ENCODE measurements around the gene ORAI3.

DNA sequence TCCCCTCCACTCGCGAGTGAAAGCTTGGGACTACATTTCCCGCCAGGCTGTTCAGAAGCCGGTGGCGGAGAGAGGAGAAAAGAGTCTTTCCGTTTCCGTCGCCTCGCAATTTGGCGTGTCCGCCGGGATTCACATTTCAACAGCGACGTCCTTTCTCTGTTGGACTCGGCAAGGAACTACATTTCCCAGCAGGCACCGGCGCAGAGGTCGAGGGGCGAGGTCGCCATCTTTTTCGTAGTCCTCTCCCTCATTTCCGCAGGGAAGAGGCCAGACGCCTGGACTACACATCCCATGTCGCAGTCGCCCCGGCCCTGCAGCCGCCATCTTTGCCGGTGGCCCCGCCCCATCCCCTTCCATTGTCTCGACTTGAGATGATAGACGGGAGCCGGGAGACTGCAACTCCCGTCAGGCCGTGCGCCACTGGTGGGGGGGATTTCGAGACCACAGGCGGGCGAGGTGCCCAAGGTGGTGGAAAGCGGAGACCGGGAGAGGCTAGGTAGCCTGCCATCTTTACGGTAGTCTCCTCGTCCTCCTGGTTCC lies 26.4 kb upstream of the ORAI3 start:
- TF ChIP-seq, protein P1, sequence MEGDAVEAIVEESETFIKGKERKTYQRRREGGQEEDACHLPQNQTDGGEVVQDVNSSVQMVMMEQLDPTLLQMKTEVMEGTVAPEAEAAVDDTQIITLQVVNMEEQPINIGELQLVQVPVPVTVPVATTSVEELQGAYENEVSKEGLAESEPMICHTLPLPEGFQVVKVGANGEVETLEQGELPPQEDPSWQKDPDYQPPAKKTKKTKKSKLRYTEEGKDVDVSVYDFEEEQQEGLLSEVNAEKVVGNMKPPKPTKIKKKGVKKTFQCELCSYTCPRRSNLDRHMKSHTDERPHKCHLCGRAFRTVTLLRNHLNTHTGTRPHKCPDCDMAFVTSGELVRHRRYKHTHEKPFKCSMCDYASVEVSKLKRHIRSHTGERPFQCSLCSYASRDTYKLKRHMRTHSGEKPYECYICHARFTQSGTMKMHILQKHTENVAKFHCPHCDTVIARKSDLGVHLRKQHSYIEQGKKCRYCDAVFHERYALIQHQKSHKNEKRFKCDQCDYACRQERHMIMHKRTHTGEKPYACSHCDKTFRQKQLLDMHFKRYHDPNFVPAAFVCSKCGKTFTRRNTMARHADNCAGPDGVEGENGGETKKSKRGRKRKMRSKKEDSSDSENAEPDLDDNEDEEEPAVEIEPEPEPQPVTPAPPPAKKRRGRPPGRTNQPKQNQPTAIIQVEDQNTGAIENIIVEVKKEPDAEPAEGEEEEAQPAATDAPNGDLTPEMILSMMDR (IDR thresholded peaks at IDR 0.05 in 4 of 5, conservative IDR thresholded peaks at IDR 0.05 in 1 of 5): no peak
- TF ChIP-seq POLR2A (IDR thresholded peaks at IDR 0.05): no peak

Measured in gastrocnemius medialis (tissue), 4 donors.